ENCODE measurements around the gene OPRD1. TPM values are rescaled to one million over a fixed set of nuclear protein-coding genes. Genes with fewer than 3 reads are reported as not detected.

The OPRD1 gene
- total and polyA plus RNA-seq, 2 donors (not counting 1 experiment from before 2014, with no cell fraction given), result not detected

DNA sequence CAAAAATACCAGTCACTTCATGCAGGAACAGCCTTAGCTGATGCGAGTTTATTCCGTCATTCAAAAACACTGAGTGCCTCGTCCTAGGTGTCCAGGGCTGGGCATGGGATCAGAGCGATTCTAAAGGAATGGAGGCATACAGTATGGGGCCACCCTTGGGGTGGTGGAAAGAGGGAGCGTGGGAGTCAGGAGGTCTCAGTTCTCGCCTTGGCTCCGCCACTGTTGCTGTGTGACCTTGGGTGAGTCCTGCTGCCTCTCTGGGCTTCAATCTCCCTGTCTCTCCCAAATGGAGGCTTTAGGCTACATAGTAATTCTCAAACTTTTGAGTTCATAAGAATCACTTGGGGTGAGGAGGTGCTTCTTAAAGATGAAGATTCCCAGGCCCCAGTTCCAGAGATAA lies 44.0 kb downstream of the OPRD1 start:
- CTCF ChIA-PET, result no interaction called here
- WGBS (ENCODE audit: insufficient coverage), result 96% methylated on average over 7 of the region's 7 CpGs

DNA sequence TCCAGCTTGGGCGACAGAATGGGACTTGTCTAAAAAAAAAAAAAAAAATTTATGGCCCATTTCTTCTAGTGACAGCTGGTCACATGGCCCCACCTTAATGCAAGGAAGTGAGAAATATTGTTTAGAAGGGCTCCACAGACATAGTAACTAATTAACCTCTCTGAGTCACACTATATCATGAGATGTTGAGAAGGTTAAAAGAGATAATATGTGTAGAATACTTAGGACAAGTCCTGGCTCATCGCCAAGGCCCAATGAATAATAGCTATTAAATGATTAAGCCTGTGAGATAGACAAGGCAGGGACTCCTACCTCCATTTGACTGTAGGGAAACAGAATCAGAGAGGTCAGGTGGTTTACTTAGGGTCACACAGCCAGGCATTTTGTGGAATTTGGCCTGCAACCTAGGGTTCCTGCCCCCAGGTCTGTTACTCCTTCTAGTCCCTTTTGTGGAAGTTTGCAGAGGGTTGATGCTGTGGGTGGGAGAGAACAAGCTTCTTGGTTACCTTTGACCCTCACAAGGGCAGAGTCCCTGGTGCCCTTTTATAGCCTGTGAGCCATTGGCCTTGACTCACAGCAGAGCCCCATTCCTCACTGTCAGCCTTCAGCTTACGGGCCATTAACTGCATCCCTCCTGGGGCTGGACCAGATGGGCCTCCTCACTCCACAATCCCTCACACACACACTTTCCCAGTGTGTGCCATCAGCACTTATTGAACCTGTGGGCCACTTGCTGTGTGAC lies 48.5 kb downstream of the OPRD1 start:
- H3K27ac Mint-ChIP-seq, result no peak overlapping the region
- no peak overlapping the region for H3K4me3 ChIP-seq (ENCODE audit: control extremely low read depth in 1 of 5, extremely low read depth in 1 of 5, insufficient read depth in 1 of 5, low read depth in 2 of 5, low read length in 4 of 5)
- peaks cover 9% of the 10 kb centered on the region for H3K27me3 Mint-ChIP-seq
- H3K27ac ChIP-seq (ENCODE audit: low read length in 2 of 2), result no peak overlapping the region
- H3K4me1 ChIP-seq (ENCODE audit: control insufficient read depth in 2 of 2, insufficient read depth in 2 of 2, low read length in 2 of 2), result no peaks in the 10 kb centered on the region
- POLR2A ChIA-PET, result no interaction called here
- no peaks in the 10 kb centered on the region for H3K36me3 ChIP-seq (replicated peaks in 1 of 2; ENCODE audit: control extremely low read depth in 1 of 2, control insufficient read depth in 1 of 2, extremely low read depth in 1 of 2, insufficient read depth in 2 of 2, low read length in 1 of 2)
- peaks cover 0 to 2% (median 0%) of the 10 kb centered on the region in 3 donors for H3K9me3 ChIP-seq (ENCODE audit: control extremely low read depth in 1 of 3, control insufficient read depth in 2 of 3, insufficient read depth in 1 of 3, low read length in 2 of 3)
- H2AFZ ChIP-seq (ENCODE audit: insufficient read depth, low read depth, low read length, poor library complexity, severe bottlenecking), result no peak overlapping the region
- H3K4me2 ChIP-seq (replicated peaks; ENCODE audit: low read depth, low read length, poor library complexity, severe bottlenecking), result no peak overlapping the region
- no peak for ATAC-seq (ENCODE audit: low read depth)
- no peak for DNase-seq
- no peaks in the 10 kb centered on the region for H4K20me1 ChIP-seq (ENCODE audit: control insufficient read depth, insufficient read depth, low read length, poor library complexity, severe bottlenecking)
- intact Hi-C loops (cut with micrococcal nuclease), result no loop called here
- H3K4me3 Mint-ChIP-seq, result no peak overlapping the region
- CTCF ChIA-PET, result no interaction called here
- peaks cover 0 to 10% (median 0%) of the 10 kb centered on the region in 4 experiments for H3K27me3 ChIP-seq (replicated peaks in 1 of 4; ENCODE audit: control extremely low read depth in 1 of 4, control insufficient read depth in 3 of 4, insufficient read depth in 4 of 4, low read length in 3 of 4)
- TF ChIP-seq, protein P1, sequence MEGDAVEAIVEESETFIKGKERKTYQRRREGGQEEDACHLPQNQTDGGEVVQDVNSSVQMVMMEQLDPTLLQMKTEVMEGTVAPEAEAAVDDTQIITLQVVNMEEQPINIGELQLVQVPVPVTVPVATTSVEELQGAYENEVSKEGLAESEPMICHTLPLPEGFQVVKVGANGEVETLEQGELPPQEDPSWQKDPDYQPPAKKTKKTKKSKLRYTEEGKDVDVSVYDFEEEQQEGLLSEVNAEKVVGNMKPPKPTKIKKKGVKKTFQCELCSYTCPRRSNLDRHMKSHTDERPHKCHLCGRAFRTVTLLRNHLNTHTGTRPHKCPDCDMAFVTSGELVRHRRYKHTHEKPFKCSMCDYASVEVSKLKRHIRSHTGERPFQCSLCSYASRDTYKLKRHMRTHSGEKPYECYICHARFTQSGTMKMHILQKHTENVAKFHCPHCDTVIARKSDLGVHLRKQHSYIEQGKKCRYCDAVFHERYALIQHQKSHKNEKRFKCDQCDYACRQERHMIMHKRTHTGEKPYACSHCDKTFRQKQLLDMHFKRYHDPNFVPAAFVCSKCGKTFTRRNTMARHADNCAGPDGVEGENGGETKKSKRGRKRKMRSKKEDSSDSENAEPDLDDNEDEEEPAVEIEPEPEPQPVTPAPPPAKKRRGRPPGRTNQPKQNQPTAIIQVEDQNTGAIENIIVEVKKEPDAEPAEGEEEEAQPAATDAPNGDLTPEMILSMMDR (IDR thresholded peaks at IDR 0.05), result no peak
- TF ChIP-seq EZH2 (IDR thresholded peaks at IDR 0.05; ENCODE audit: borderline replicate concordance, insufficient read depth, low read depth, low read length, poor library complexity, severe bottlenecking), result no peak
- 100% methylated on average over 2 of the region's 3 CpGs for WGBS (ENCODE audit: insufficient coverage)
- H3K4me1 Mint-ChIP-seq, result no peaks in the 10 kb centered on the region
- no peak overlapping the region for H3K9ac ChIP-seq (ENCODE audit: low read length)
- no peaks in the 10 kb centered on the region for H3K79me2 ChIP-seq (ENCODE audit: control insufficient read depth, insufficient read depth, low read length)
- H3K9me3 Mint-ChIP-seq (ENCODE audit: insufficient read depth), result no peaks in the 10 kb centered on the region

More for the DNA sequence above, 44.0 kb downstream of the OPRD1 start:
- H3K79me2 ChIP-seq (ENCODE audit: control insufficient read depth, insufficient read depth, low read length), result no peaks in the 10 kb centered on the region
- ATAC-seq (ENCODE audit: low read depth) (no peak), DNase-seq (no peak)
- H3K27me3 ChIP-seq (replicated peaks in 1 of 4; ENCODE audit: control extremely low read depth in 1 of 4, control insufficient read depth in 3 of 4, insufficient read depth in 4 of 4, low read length in 3 of 4), result peaks cover 0 to 11% (median 0%) of the 10 kb centered on the region in 4 experiments
- H3K9me3 ChIP-seq (ENCODE audit: control extremely low read depth in 1 of 3, control insufficient read depth in 2 of 3, insufficient read depth in 1 of 3, low read length in 2 of 3), result peaks cover 0 to 2% (median 0%) of the 10 kb centered on the region in 3 donors
- H3K27me3 Mint-ChIP-seq, result peaks cover 19% of the 10 kb centered on the region
- H3K9ac ChIP-seq (ENCODE audit: low read length), result no peak overlapping the region
- no peak overlapping the region for H3K4me3 Mint-ChIP-seq
- no peaks in the 10 kb centered on the region for H3K36me3 ChIP-seq (replicated peaks in 1 of 2; ENCODE audit: control extremely low read depth in 1 of 2, control insufficient read depth in 1 of 2, extremely low read depth in 1 of 2, insufficient read depth in 2 of 2, low read length in 1 of 2)
- no peak overlapping the region for H3K27ac ChIP-seq (ENCODE audit: low read length in 2 of 2)
- no peak for TF ChIP-seq EZH2 (IDR thresholded peaks at IDR 0.05; ENCODE audit: borderline replicate concordance, insufficient read depth, low read depth, low read length, poor library complexity, severe bottlenecking)
- TF ChIP-seq, protein P1 (IDR thresholded peaks at IDR 0.05), result no peak
- H3K4me1 ChIP-seq (ENCODE audit: control insufficient read depth in 2 of 2, insufficient read depth in 2 of 2, low read length in 2 of 2), result no peaks in the 10 kb centered on the region
- H2AFZ ChIP-seq (ENCODE audit: insufficient read depth, low read depth, low read length, poor library complexity, severe bottlenecking), result no peak overlapping the region
- intact Hi-C loops (cut with micrococcal nuclease), result no loop called here
- H3K9me3 Mint-ChIP-seq (ENCODE audit: insufficient read depth), result no peaks in the 10 kb centered on the region
- POLR2A ChIA-PET, result no interaction called here
- no peaks in the 10 kb centered on the region for H4K20me1 ChIP-seq (ENCODE audit: control insufficient read depth, insufficient read depth, low read length, poor library complexity, severe bottlenecking)
- no peak overlapping the region for H3K27ac Mint-ChIP-seq
- no peak overlapping the region for H3K4me2 ChIP-seq (replicated peaks; ENCODE audit: low read depth, low read length, poor library complexity, severe bottlenecking)
- H3K4me3 ChIP-seq (ENCODE audit: control extremely low read depth in 1 of 5, extremely low read depth in 1 of 5, insufficient read depth in 1 of 5, low read depth in 2 of 5, low read length in 4 of 5), result no peak overlapping the region
- H3K4me1 Mint-ChIP-seq, result no peaks in the 10 kb centered on the region

Measured in B cell (primary cell).